Fibroblast of lung (primary cell): Measurements from ENCODE around the gene CHTF8. TPM values are rescaled to one million over a fixed set of nuclear protein-coding genes. Genes with fewer than 3 reads are reported as not detected.

Experiments used
- DNase-seq, 2 donors: peaks; one replicate each; pipeline versions ENCODE4 v3.0.0 to v3.0.0-alpha.2; 2010; ENCODE audit warnings: low read depth in 2 of 2
- H2AFZ ChIP-seq: 2 replicates; pipeline ENCODE4 v1.5.1; 2012; ENCODE audit warnings: low read length, control low read depth, inconsistent platforms
- H3K27ac ChIP-seq: 2 replicates; pipeline ENCODE4 v1.5.1; 2011; ENCODE audit warnings: low read length, control low read depth; ENCODE audit not compliant: insufficient read depth
- H3K27me3 ChIP-seq: 2 replicates; pipeline ENCODE4 v1.5.1; 2011; ENCODE audit warnings: mild to moderate bottlenecking, low read length; ENCODE audit not compliant: control insufficient read depth, insufficient read depth
- H3K36me3 ChIP-seq: 2 replicates; pipeline ENCODE4 v1.5.1; 2011; ENCODE audit warnings: low read length; ENCODE audit not compliant: control insufficient read depth, insufficient read depth
- H3K4me1 ChIP-seq: 2 replicates; pipeline ENCODE4 v1.5.1; 2011; ENCODE audit warnings: low read length; ENCODE audit not compliant: control insufficient read depth, insufficient read depth; ENCODE audit errors: extremely low read depth
- H3K4me2 ChIP-seq: 2 replicates; pipeline ENCODE4 v1.5.1; 2011; ENCODE audit warnings: low read length, control low read depth; ENCODE audit not compliant: insufficient read depth; ENCODE audit errors: extremely low read depth
- H3K4me3 ChIP-seq, 4 experiments: fragments of 200-600 bp in 1 of 4; sonication (generic) in 1 of 4; replicated peaks in 1 of 4; 2 replicates each; pipeline ENCODE4 v1.5.1; 2011 to 2016; ENCODE audit warnings: low read length in 4 of 4, low read depth in 3 of 4, mild to moderate bottlenecking in 3 of 4, control low read depth in 2 of 4, inconsistent platforms in 1 of 4, mixed read lengths in 1 of 4; ENCODE audit not compliant: insufficient read depth in 1 of 4; ENCODE audit errors: control extremely low read depth in 1 of 4
- H3K79me2 ChIP-seq: 2 replicates; pipeline ENCODE4 v1.5.1; 2012; ENCODE audit warnings: mild to moderate bottlenecking, low read length, inconsistent platforms; ENCODE audit not compliant: control insufficient read depth, insufficient read depth
- H3K9ac ChIP-seq: 2 replicates; pipeline ENCODE4 v1.5.1; 2011; ENCODE audit warnings: mild to moderate bottlenecking, low read length, control low read depth; ENCODE audit not compliant: insufficient read depth
- H3K9me3 ChIP-seq: 2 replicates; pipeline ENCODE4 v1.5.1; 2012; ENCODE audit warnings: low read depth, low read length; ENCODE audit not compliant: control insufficient read depth, insufficient read depth
- H4K20me1 ChIP-seq: 2 replicates; pipeline ENCODE4 v1.5.1; 2011; ENCODE audit warnings: low read length; ENCODE audit not compliant: control insufficient read depth, insufficient read depth; ENCODE audit errors: extremely low read depth
- EZH2 ChIP-seq: IDR thresholded peaks from 2 replicates; pipeline ENCODE4 v1.5.1; 2012; ENCODE audit warnings: low read length, control low read depth, mild to moderate bottlenecking; ENCODE audit errors: missing control alignments
- polyA plus RNA-seq, 2 donors: library from polyadenylated mRNA; depleted of rRNA in 1 of 2; stranded (reverse) in 1 of 2; unstranded in 1 of 2; fragments of >200 nt; gene quantifications; 2 replicates each; pipeline ENCODE4 v1.2.1, GENCODE V29; 2011 to 2012; ENCODE audit warnings: missing spikeins in 1 of 2
- total RNA-seq: library from RNA; depleted of rRNA; stranded (reverse); fragments of >200 nt; gene quantifications from 2 replicates; pipeline ENCODE4 v1.2.1, GENCODE V29; 2014
- TF ChIP-seq, protein P1 (sequence below), 2 donors: IDR thresholded peaks in 1 of 2; conservative IDR thresholded peaks in 1 of 2; 1 replicate in 1 of 2; 2 replicates in 1 of 2; pipeline ENCODE4 v1.5.1; 2011 to 2012; ENCODE audit warnings: low read length in 2 of 2, control low read depth in 1 of 2, inconsistent platforms in 1 of 2, low read depth in 1 of 2, mild to moderate bottlenecking in 1 of 2

CHTF8 gene
- total and polyA plus RNA-seq, 2 donors (not counting 1 experiment from before 2014, with no cell fraction given), result 55.7 to 74.3 TPM

- Histone ChIP-seq H3K4me1 (peaks cover 5% of the 10 kb centered on the region), H2AFZ (no peak overlapping the region), H3K9ac (no peak overlapping the region), H3K79me2 (no peaks in the 10 kb centered on the region), H3K36me3 (peaks cover 2% of the 10 kb centered on the region), H3K4me2 (peak overlapping the region; percentile 85), H4K20me1 (no peaks in the 10 kb centered on the region), H3K27me3 (no peaks in the 10 kb centered on the region), H3K9me3 (no peaks in the 10 kb centered on the region), H3K4me3 (peak overlapping the region; percentile 21 to 57 (median 30)), H3K27ac (no peak overlapping the region)
- no peak for TF ChIP-seq EZH2
- TF ChIP-seq, protein P1, sequence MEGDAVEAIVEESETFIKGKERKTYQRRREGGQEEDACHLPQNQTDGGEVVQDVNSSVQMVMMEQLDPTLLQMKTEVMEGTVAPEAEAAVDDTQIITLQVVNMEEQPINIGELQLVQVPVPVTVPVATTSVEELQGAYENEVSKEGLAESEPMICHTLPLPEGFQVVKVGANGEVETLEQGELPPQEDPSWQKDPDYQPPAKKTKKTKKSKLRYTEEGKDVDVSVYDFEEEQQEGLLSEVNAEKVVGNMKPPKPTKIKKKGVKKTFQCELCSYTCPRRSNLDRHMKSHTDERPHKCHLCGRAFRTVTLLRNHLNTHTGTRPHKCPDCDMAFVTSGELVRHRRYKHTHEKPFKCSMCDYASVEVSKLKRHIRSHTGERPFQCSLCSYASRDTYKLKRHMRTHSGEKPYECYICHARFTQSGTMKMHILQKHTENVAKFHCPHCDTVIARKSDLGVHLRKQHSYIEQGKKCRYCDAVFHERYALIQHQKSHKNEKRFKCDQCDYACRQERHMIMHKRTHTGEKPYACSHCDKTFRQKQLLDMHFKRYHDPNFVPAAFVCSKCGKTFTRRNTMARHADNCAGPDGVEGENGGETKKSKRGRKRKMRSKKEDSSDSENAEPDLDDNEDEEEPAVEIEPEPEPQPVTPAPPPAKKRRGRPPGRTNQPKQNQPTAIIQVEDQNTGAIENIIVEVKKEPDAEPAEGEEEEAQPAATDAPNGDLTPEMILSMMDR (conservative IDR thresholded peaks at IDR 0.05 in 1 of 2, IDR thresholded peaks at IDR 0.05 in 1 of 2; ENCODE audit: low read depth in 1 of 2, low read length in 2 of 2), result no peak
- no peak for DNase-seq
These were observed 25.7 kb downstream of the CHTF8 start for GRCh38 chr16:69106491-69107315.

DNA sequence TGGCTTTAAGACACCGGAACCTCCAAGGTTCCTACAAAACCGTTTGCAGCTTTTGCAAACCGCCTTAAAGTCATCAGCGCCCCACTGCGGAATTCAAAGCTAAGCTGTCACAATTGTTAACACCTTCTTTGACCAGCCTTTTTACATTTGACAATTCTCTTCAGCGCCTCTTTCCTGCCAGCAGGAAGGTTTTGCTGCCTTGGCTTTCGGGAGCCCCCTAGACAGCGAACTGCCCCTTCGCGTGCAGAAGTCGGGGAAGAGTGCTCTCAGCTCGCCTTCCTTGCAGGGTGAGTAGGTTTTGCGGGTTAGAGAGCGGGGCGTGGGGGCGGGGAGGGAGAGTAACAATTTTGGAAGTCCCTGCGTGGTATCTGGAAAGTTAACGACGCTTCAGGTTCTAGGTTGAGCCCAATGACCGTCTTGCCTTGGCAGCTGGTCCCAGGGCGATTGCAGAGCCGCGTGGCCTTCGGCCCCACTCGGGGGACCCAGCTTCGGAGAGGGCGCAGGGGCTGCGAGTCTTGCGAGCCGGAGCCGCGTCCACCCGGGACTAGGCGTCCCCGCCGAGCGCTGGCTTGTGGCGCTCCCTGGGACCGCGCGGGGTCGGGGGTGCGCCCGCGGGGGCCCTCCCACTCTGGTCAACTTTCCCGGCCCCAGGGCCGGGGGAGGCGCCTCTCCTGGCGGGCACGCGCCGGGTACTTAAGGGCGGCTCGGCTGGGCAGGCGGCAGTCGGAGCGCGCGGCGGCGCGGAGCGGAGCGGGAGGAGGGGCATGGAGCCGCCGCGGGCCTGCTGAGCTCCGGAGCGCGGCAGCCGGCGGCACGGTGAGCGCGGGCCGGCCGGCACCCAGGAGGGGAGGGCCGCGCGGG lies 26.7 kb downstream of the CHTF8 start, which contains the start of gene HAS3:
TSS of gene HAS3 (plus strand) at position 153 of the 861 bp plus-strand sequence. CDS start 3,743 bp downstream, outside the sequence.
- Histone ChIP-seq H3K4me3 (peak within 1 kb of the TSS; percentile 49 to 63 (median 54)), H3K4me1 (peaks cover 5% of the 10 kb centered on the region), H3K9ac (no peak within 1 kb of the TSS), H2AFZ (peak within 1 kb of the TSS; percentile 46), H4K20me1 (no peaks in the 10 kb centered on the region), H3K36me3 (peaks cover 2% of the 10 kb centered on the region), H3K9me3 (no peaks in the 10 kb centered on the region), H3K27me3 (no peaks in the 10 kb centered on the region), H3K4me2 (peak within 1 kb of the TSS; percentile 98), H3K27ac (no peak within 1 kb of the TSS), H3K79me2 (no peaks in the 10 kb centered on the region)
- peak; percentile 53 to 65 for DNase-seq
- TF ChIP-seq, protein P1 (conservative IDR thresholded peaks at IDR 0.05 in 1 of 2, IDR thresholded peaks at IDR 0.05 in 1 of 2; ENCODE audit: low read depth in 1 of 2, low read length in 2 of 2), result no peak
- TF ChIP-seq EZH2, result no peak
